Stimulated activated naive B cell treated with anti-CD40 and anti-IgM and Interleukin-4, amounts not matched to agents 10 μg/mL and 1 μg/mL and 100 μg/mL, for 72 hours (primary cell): Measurements from ENCODE around the gene ZBED1.

Source experiments
- ATAC-seq, 2 donors: fragments of 150-1000 bp; cut with Tn5 transposase; replicated peaks; 2 replicates each; pipeline ENCODE4 v1.10.0; 2021; ENCODE audit warnings: moderate library complexity in 1 of 2
- DNase-seq: peaks from one replicate; pipeline ENCODE4 v3.0.0; 2021
- H3K27ac Mint-ChIP-seq: one replicate; pipeline ENCODE4 v1.8.0; 2022; ENCODE audit warnings: mild to moderate bottlenecking, mixed read lengths
- H3K27me3 Mint-ChIP-seq, 2 donors: one replicate each; pipeline ENCODE4 v1.8.0; 2022; ENCODE audit warnings: mixed read lengths in 2 of 2
- H3K36me3 Mint-ChIP-seq, 2 donors: one replicate each; pipeline ENCODE4 v1.8.0; 2022; ENCODE audit warnings: mixed read lengths in 2 of 2, mild to moderate bottlenecking in 1 of 2
- H3K4me1 Mint-ChIP-seq, 2 donors: one replicate each; pipeline ENCODE4 v1.8.0; 2022; ENCODE audit warnings: mixed read lengths in 2 of 2, mild to moderate bottlenecking in 1 of 2
- H3K4me3 Mint-ChIP-seq, 2 donors: one replicate each; pipeline ENCODE4 v1.8.0; 2022; ENCODE audit warnings: mild to moderate bottlenecking in 2 of 2, mixed read lengths in 2 of 2, moderate library complexity in 1 of 2
- H3K9me3 Mint-ChIP-seq, 2 donors: one replicate each; pipeline ENCODE4 v1.8.0; 2022; ENCODE audit warnings: mixed read lengths in 2 of 2, mild to moderate bottlenecking in 1 of 2

The ZBED1 gene

GRCh38 chrX:2500803-2501558, at the start of gene ZBED1, which contains the start of gene DHRSX:
TSS of gene ZBED1 (minus strand) at chrX:2500976. CDS start at chrX:2490719, 10,257 bp downstream.
TSS of gene DHRSX (minus strand) at chrX:2500976. CDS start at chrX:2500925, 51 bp downstream.
- ATAC-seq (peak; percentile 74 to 79), DNase-seq (peak; percentile 38)
- H3K27me3 Mint-ChIP-seq = no peaks in the 10 kb centered on the region

GRCh38 chrX:2549876-2550275, 49.1 kb upstream of the ZBED1 start:
- Mint-ChIP-seq H3K27me3 (peaks cover 29 to 38% of the 10 kb centered on the region in 2 donors), H3K4me3 (no peak overlapping the region), H3K4me1 (peaks cover 0 to 6% of the 10 kb centered on the region in 2 donors), H3K27ac (no peak overlapping the region), H3K36me3 (peaks cover 0 to 7% of the 10 kb centered on the region in 2 donors), H3K9me3 (peaks cover 4 to 9% of the 10 kb centered on the region in 2 donors)
- DNase-seq (no peak), ATAC-seq (no peak)

More at GRCh38 chrX:2500803-2501558, at the start of gene ZBED1, which contains the start of gene DHRSX:
- H3K36me3 Mint-ChIP-seq = peaks cover 0 to 1% of the 10 kb centered on the region in 2 donors
- H3K4me1 Mint-ChIP-seq = peaks cover 18 to 44% of the 10 kb centered on the region in 2 donors
- H3K4me3 Mint-ChIP-seq = peak within 1 kb of the TSS; percentile 80 to 81
- no peaks in the 10 kb centered on the region for H3K9me3 Mint-ChIP-seq
- H3K27ac Mint-ChIP-seq = peak within 1 kb of the TSS; percentile 93

GRCh38 chrX:2548711-2549423, 48.1 kb upstream of the ZBED1 start:
- ATAC-seq = no peak
- no peak overlapping the region for H3K27ac Mint-ChIP-seq

GRCh38 chrX:2547736-2548135, 47.0 kb upstream of the ZBED1 start:
- no peak overlapping the region for H3K4me3 Mint-ChIP-seq
- no peak overlapping the region for H3K27ac Mint-ChIP-seq
- peaks cover 4 to 9% of the 10 kb centered on the region in 2 donors for H3K9me3 Mint-ChIP-seq
- H3K36me3 Mint-ChIP-seq = peaks cover 0 to 7% of the 10 kb centered on the region in 2 donors
- ATAC-seq = no peak
- H3K27me3 Mint-ChIP-seq = peaks cover 24 to 28% of the 10 kb centered on the region in 2 donors
- peaks cover 0 to 4% of the 10 kb centered on the region in 2 donors for H3K4me1 Mint-ChIP-seq
- DNase-seq = no peak

More at GRCh38 chrX:2548711-2549423, 48.1 kb upstream of the ZBED1 start:
- no peak for DNase-seq
- H3K36me3 Mint-ChIP-seq = peaks cover 0 to 7% of the 10 kb centered on the region in 2 donors
- peaks cover 0 to 6% of the 10 kb centered on the region in 2 donors for H3K4me1 Mint-ChIP-seq
- H3K9me3 Mint-ChIP-seq = peaks cover 4 to 9% of the 10 kb centered on the region in 2 donors
- H3K4me3 Mint-ChIP-seq = no peak overlapping the region
- peaks cover 26 to 33% of the 10 kb centered on the region in 2 donors for H3K27me3 Mint-ChIP-seq

GRCh38 chrX:2546496-2546895, 45.7 kb upstream of the ZBED1 start:
- Mint-ChIP-seq H3K4me3 (no peak overlapping the region), H3K36me3 (peaks cover 0 to 7% of the 10 kb centered on the region in 2 donors), H3K9me3 (peaks cover 4 to 9% of the 10 kb centered on the region in 2 donors), H3K27me3 (peaks cover 24 to 27% of the 10 kb centered on the region in 2 donors), H3K27ac (no peak overlapping the region), H3K4me1 (no peaks in the 10 kb centered on the region)
- DNase-seq (no peak), ATAC-seq (no peak)

GRCh38 chrX:2545144-2545543, 44.4 kb upstream of the ZBED1 start:
- H3K9me3 Mint-ChIP-seq = peaks cover 4 to 9% of the 10 kb centered on the region in 2 donors
- no peak for ATAC-seq

GRCh38 chrX:2542826-2543521, 42.2 kb upstream of the ZBED1 start:
- H3K4me1 Mint-ChIP-seq = no peaks in the 10 kb centered on the region
- H3K27me3 Mint-ChIP-seq = peaks cover 14% of the 10 kb centered on the region in 2 donors
- ATAC-seq = no peak
- H3K36me3 Mint-ChIP-seq = peaks cover 0 to 7% of the 10 kb centered on the region in 2 donors
- H3K4me3 Mint-ChIP-seq = no peak overlapping the region
- no peak for DNase-seq
- no peak overlapping the region for H3K27ac Mint-ChIP-seq
- H3K9me3 Mint-ChIP-seq = peaks cover 4 to 9% of the 10 kb centered on the region in 2 donors

More at GRCh38 chrX:2545144-2545543, 44.4 kb upstream of the ZBED1 start:
- peaks cover 0 to 7% of the 10 kb centered on the region in 2 donors for H3K36me3 Mint-ChIP-seq
- DNase-seq = no peak
- no peaks in the 10 kb centered on the region for H3K4me1 Mint-ChIP-seq
- H3K27ac Mint-ChIP-seq = no peak overlapping the region
- peaks cover 15 to 16% of the 10 kb centered on the region in 2 donors for H3K27me3 Mint-ChIP-seq
- no peak overlapping the region for H3K4me3 Mint-ChIP-seq

- peaks cover 14 to 22% of the 10 kb centered on the region in 2 donors for H3K27me3 Mint-ChIP-seq
- DNase-seq (no peak), ATAC-seq (no peak)
- no peaks in the 10 kb centered on the region for H3K4me1 Mint-ChIP-seq
- peaks cover 0 to 7% of the 10 kb centered on the region in 2 donors for H3K36me3 Mint-ChIP-seq
- H3K27ac Mint-ChIP-seq = no peak overlapping the region
- peaks cover 4 to 9% of the 10 kb centered on the region in 2 donors for H3K9me3 Mint-ChIP-seq
- no peak overlapping the region for H3K4me3 Mint-ChIP-seq
These were observed 40.8 kb upstream of the ZBED1 start for GRCh38 chrX:2541603-2542002.

- Mint-ChIP-seq H3K36me3 (no peaks in the 10 kb centered on the region), H3K27ac (no peak overlapping the region), H3K9me3 (peaks cover 1% of the 10 kb centered on the region in 2 donors), H3K4me1 (no peaks in the 10 kb centered on the region), H3K27me3 (peaks cover 14 to 22% of the 10 kb centered on the region in 2 donors), H3K4me3 (no peak overlapping the region)
- ATAC-seq = no peak
- no peak for DNase-seq
These were observed 39.7 kb upstream of the ZBED1 start for GRCh38 chrX:2540426-2540947.

- Mint-ChIP-seq H3K4me3 (no peak overlapping the region), H3K4me1 (no peaks in the 10 kb centered on the region), H3K36me3 (no peaks in the 10 kb centered on the region), H3K9me3 (peaks cover 0 to 2% of the 10 kb centered on the region in 2 donors), H3K27me3 (peaks cover 14 to 22% of the 10 kb centered on the region in 2 donors), H3K27ac (no peak overlapping the region)
- no peak for ATAC-seq
- DNase-seq = no peak
These were observed 38.8 kb upstream of the ZBED1 start for GRCh38 chrX:2539586-2539985.

GRCh38 chrX:2538031-2538757, 37.4 kb upstream of the ZBED1 start:
- ATAC-seq (no peak), DNase-seq (no peak)
- Mint-ChIP-seq H3K36me3 (no peaks in the 10 kb centered on the region), H3K27ac (no peak overlapping the region), H3K9me3 (peaks cover 0 to 4% of the 10 kb centered on the region in 2 donors), H3K27me3 (peaks cover 7 to 15% of the 10 kb centered on the region in 2 donors), H3K4me3 (no peak overlapping the region), H3K4me1 (no peaks in the 10 kb centered on the region)

GRCh38 chrX:2536974-2537373, 36.2 kb upstream of the ZBED1 start:
- ATAC-seq = no peak
- H3K27me3 Mint-ChIP-seq = peaks cover 4 to 15% of the 10 kb centered on the region in 2 donors
- H3K9me3 Mint-ChIP-seq = peaks cover 0 to 4% of the 10 kb centered on the region in 2 donors
- no peak overlapping the region for H3K4me3 Mint-ChIP-seq
- no peak overlapping the region for H3K27ac Mint-ChIP-seq
- H3K4me1 Mint-ChIP-seq = no peaks in the 10 kb centered on the region
- DNase-seq = no peak
- no peaks in the 10 kb centered on the region for H3K36me3 Mint-ChIP-seq

- Mint-ChIP-seq H3K27ac (no peak overlapping the region), H3K4me1 (no peaks in the 10 kb centered on the region), H3K9me3 (peaks cover 0 to 4% of the 10 kb centered on the region in 2 donors), H3K4me3 (no peak overlapping the region), H3K36me3 (no peaks in the 10 kb centered on the region), H3K27me3 (peaks cover 0 to 15% of the 10 kb centered on the region in 2 donors)
- DNase-seq = no peak
- no peak for ATAC-seq
These were observed 35.4 kb upstream of the ZBED1 start for GRCh38 chrX:2536141-2536540.
